Measurements from ENCODE around the gene DOCK4. TPM values are rescaled to one million over a fixed set of nuclear protein-coding genes. Genes with fewer than 3 reads are reported as not detected.

The DOCK4 gene
- total RNA-seq, 1 experiment from 2014 or later, result 4.9 TPM

DNA sequence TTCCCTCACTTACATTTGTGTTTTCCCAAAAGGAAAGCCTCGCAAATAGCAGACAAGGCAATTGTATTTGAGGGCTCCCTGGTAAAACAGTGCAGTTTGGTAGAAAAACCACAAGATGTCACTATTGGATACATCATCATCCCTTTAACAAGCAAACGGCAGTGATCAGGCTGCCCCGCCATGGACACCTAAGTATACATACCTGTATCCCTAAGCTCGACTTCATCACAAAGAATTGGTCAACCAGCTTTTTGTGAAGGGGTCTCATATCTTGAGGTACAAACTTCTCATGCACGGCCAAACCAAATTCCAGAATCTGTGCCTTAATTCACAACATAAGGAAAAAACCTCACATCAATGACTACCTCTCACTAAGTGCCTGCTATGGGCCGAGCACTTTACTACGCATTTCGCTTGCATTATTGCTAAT, 464.4 kb downstream of the DOCK4 start:
- no peak overlapping the region for H2BK20ac ChIP-seq (ENCODE audit: low read depth, low read length, poor library complexity, severe bottlenecking)
- Mint-ChIP-seq H3K4me3 (no peak overlapping the region), H3K27me3 (ENCODE audit: low read depth) (no peaks in the 10 kb centered on the region; the same call in 1 of the 2 replicates), H3K4me1 (peaks cover 17 to 19% of the 10 kb centered on the region in 2 experiments), H3K27ac (no peak overlapping the region), H3K36me3 (ENCODE audit: insufficient read depth in 1 of 3, low read depth in 3 of 3) (peaks cover 0 to 18% (median 13%) of the 10 kb centered on the region in 3 experiments; a peak in 6 of 7 replicates), H3K9me3 (no peaks in the 10 kb centered on the region)
- H3K14ac ChIP-seq (ENCODE audit: insufficient read depth, low read length), result no peak overlapping the region
- peak; percentile 65 for DNase-seq
- H2BK12ac ChIP-seq (ENCODE audit: insufficient read length, low read depth, low read length), result no peak overlapping the region
- H3K18ac ChIP-seq (ENCODE audit: insufficient read length, low read depth, low read length), result no peak overlapping the region
- H3K9ac ChIP-seq (ENCODE audit: extremely low read depth, insufficient read length, low read length), result no peak overlapping the region
- no CpG with 5 or more reads among the region's 8 CpGs for WGBS (ENCODE audit: extremely low coverage, insufficient read length, low lambda C conversion rate)
- no peak overlapping the region for H3K4ac ChIP-seq (ENCODE audit: low read depth, low read length)
- no peaks in the 10 kb centered on the region for H4K20me1 ChIP-seq (ENCODE audit: control insufficient read depth, insufficient read depth, insufficient read length)
- TF ChIP-seq CTCF (conservative IDR thresholded peaks at IDR 0.05), result peak; percentile 85
- H3K79me2 ChIP-seq (ENCODE audit: insufficient read depth, low read length), result no peaks in the 10 kb centered on the region
- peaks cover 3% of the 10 kb centered on the region for H3K4me1 ChIP-seq (ENCODE audit: insufficient read depth, low read length)
- no peaks in the 10 kb centered on the region for H3K27me3 ChIP-seq (ENCODE audit: insufficient read depth, low read length)
- no peak overlapping the region for H3K56ac ChIP-seq (ENCODE audit: insufficient read length, low read depth, low read length)
- no peak overlapping the region for H2BK15ac ChIP-seq (ENCODE audit: low read depth, low read length)
- H2BK120ac ChIP-seq (ENCODE audit: low read depth, low read length, poor library complexity, severe bottlenecking), result no peak overlapping the region
- no peak overlapping the region for H2AK5ac ChIP-seq (ENCODE audit: insufficient read length, low read length)
- H2BK5ac ChIP-seq (ENCODE audit: insufficient read length, low read length), result no peak overlapping the region
- H4K91ac ChIP-seq (ENCODE audit: insufficient read length, low read depth, low read length), result no peak overlapping the region
- no peaks in the 10 kb centered on the region for H3K79me1 ChIP-seq (ENCODE audit: insufficient read depth, low read depth, low read length, poor library complexity, severe bottlenecking)
- H3K4me2 ChIP-seq (ENCODE audit: insufficient read depth, insufficient read length, low read length), result no peak overlapping the region
- no peaks in the 10 kb centered on the region for H3K9me3 ChIP-seq (ENCODE audit: control insufficient read depth, low read depth, low read length)
- H2AFZ ChIP-seq (ENCODE audit: low read length), result no peak overlapping the region
- H3T11ph ChIP-seq (ENCODE audit: low read length), result no peak overlapping the region
- no peaks in the 10 kb centered on the region for H3K23me2 ChIP-seq (ENCODE audit: insufficient read length, low read depth, low read length, poor library complexity, severe bottlenecking)
- no peak overlapping the region for H3K27ac ChIP-seq (ENCODE audit: insufficient read length, low read depth, low read length)
- H4K8ac ChIP-seq (replicated peaks; ENCODE audit: insufficient read length, low read depth, low read length), result no peak overlapping the region
- H4K5ac ChIP-seq (ENCODE audit: insufficient read length, low read depth, low read length), result no peak overlapping the region
- H3K23ac ChIP-seq (ENCODE audit: insufficient read length, low read depth, low read length), result no peak overlapping the region
